Endometrium (tissue), 2 donors: ENCODE data around the gene TMEM131L.

Experiments used
- FAIRE-seq: peaks from 2 replicates; lab custom pipeline; 2012; peaks lifted over from hg19 to GRCh38; lab: Jason Lieb, UNC
- donor health status: control.
- donor health status: control.

Gene TMEM131L

DNA sequence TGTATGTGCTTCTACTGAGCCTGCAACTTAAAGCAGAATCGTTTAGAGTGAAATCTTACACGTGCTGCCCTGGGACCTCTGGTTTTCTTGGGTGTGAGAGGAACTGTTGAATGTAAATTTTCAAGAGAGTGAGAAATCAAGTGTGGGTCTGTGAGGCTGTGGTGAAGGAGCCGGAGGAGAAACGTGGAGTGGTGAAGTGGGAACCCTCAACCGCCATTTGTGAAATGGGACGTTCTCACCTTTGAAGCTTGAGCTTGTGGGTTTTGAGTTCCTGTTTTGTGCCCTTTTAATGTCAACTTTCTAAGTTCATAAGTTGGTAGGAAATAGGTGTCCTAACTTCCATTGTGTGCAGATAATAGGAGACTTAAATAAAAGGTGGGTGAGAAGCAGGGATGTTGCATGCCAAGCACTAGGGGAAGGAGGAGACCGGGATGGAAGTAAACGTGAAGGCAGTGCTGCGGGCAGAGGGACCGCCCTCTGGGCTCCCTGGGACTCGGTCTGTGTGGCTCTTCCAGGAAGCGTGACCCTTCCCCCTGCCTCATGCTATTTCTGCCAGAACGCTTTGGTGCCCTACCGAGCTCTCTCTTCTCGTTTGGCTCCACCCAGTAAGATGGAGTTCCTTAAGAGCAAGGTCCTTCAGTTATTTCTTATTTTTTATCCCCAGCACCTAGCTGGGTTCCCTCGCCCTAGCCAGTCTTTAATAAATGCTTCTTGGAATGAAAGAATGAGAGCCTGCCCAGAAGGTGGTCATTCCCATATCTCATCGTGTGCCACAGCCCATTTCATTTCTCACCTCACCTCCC, 56.0 kb downstream of the TMEM131L start:
- no peak for FAIRE-seq

DNA sequence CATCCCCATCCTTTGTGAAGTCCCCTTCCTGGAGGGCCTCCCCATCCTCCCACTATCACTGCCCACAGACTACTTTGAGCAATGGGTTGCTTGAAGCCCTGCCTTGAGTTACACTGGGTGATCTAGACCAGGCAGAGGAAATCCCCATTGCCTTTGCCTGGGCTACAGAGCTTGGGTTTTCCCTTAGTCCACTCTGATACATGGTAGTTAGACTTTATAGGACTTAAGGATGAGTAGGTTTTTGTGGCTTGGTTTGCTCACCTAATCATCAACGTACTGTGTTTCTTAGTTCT, 56.6 kb downstream of the TMEM131L start:
- no peak for FAIRE-seq

DNA sequence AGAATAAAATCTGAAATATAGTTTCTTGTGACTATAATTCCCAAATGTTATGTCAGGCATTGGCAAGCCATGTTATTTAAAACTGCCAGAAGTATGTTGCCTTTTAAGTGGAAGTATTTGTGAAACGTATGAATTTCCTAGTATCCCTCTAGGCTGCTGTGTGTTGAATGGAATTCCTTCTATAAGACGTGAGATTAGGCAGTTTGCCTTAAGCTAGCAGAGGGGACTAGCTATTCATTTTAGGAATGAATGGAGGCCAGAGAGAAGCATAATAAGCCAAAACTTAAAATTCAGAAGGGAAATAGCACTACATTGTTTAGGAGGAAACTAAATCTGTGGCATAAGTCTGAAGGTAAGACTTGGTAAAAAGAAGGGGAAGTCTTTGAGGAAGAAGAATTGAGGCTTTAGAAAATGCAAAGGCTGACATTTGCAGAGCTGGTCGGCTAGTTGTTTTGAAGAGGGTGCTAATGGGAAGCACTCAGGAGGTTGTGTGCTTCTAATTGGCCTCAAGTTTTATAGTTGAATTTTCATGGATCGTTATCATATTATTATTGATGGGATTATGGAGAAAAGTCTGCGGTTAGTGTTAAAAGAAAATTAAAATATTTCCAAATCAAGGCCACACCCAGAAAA, 57.1 kb downstream of the TMEM131L start:
- no peak for FAIRE-seq

DNA sequence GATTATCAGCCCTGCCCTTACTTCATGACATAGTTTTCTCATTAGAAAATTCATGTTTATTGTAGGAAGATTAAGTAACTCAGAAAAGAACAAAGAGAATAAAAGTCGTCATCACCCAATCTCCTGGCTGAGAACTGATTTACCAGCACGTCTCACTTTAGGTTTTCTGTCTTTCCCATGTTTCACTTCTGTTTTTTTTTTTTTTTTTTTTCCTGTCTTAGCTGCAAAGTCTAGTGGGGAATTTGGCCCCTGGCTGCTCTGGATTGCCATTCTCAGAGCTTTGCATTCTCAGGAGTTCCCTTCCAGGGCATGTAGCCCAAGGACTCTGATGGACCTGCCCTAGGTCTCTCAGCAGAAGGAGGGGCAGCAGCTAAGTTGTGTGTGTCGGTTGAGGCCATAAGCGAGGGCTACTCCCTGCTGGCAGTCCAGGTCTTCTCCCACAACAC, 57.8 kb downstream of the TMEM131L start:
- FAIRE-seq: no peak

DNA sequence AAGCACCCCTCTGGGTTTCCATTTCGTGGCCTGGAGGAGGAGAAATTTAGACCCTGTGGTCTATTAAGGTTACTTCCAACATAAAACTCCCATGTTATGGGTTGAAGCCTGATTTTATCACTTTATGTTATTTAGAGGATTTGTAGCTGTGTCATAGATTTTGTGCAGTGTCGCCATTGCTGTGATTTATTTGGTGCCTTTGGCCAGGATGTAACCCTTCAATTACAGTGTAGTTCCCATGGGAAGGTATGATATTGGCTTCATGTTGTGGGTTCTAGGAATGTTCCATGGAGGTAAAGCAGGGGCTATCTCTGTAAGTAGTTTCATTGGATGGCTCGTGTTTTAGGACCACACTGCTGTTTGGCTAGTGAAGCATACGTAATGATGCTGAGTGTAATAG, 58.5 kb downstream of the TMEM131L start:
- FAIRE-seq: no peak

DNA sequence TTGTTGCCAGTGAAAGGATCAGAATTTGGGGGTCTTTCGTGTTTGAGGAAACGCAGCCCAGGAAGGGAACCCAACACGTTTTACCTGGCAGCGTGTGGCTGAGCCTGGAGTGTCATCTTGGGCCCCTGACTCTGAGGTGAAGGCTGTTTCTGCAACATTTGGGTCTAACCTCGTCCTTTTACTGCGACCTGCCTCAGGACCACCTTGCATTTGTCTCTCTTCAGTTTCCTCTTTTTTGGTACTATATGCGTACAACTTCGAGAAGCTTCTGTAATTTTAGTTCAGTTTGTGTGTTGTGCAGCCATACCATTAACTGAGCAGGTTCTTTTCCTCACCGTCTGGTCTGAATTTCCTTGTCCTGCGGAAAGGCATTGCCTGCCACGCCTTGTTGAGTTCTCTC, 61.5 kb downstream of the TMEM131L start:
- no peak for FAIRE-seq

DNA sequence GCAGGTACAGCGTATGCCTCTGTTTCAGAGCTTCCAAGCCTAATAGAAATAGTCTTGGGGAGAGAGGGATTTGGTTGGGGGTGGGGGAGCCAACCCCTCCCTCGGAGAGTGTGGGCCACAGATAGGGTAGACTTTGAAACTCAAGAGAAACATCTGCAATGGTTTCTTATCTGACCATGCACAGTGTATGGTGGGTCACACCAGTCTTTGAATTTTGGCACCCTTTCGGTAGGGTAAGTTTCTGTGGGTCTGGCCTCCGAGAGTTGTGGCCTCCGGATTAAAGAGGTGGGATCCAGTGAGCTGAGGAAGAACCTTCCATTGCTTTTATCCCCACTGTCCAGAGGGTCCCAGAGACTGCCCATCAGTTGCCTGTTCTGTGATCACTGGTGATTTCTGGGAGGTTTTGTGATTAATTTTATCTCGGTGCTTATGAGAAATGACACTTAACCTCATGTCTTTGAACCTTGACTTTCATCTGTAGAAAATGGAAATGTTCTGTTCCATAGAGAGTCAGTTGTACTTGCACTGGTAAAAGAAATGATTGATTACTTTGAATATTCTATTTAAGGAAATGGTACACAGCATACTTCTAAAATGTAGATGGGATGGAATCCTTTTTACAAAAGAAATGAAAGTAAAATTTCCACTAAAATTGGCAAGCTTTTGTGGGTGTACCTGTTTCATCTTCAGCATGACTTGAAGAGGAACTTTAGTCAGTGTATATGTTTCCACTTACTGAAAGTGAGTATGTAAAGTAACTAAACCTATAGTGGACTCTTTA, 62.7 kb downstream of the TMEM131L start:
- FAIRE-seq: no peak

DNA sequence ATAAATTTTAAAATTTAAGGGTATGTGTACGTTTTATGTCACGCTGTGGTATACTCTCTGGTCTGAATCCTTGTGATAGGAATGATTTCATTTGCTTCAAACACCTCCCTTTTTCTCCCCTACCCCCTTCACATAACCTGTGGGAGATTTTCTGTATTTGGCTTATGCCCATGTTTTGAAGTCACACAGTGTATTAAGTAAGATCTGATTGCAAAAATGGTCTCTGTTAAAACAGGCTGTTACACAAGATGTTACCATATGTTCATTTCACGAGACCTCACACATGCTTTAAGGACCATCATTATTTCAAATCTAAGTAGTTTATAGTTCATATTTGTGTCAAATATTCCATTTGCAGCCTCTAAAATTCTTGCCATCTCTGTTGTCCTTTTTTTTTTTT, 63.5 kb downstream of the TMEM131L start:
- FAIRE-seq: no peak

DNA sequence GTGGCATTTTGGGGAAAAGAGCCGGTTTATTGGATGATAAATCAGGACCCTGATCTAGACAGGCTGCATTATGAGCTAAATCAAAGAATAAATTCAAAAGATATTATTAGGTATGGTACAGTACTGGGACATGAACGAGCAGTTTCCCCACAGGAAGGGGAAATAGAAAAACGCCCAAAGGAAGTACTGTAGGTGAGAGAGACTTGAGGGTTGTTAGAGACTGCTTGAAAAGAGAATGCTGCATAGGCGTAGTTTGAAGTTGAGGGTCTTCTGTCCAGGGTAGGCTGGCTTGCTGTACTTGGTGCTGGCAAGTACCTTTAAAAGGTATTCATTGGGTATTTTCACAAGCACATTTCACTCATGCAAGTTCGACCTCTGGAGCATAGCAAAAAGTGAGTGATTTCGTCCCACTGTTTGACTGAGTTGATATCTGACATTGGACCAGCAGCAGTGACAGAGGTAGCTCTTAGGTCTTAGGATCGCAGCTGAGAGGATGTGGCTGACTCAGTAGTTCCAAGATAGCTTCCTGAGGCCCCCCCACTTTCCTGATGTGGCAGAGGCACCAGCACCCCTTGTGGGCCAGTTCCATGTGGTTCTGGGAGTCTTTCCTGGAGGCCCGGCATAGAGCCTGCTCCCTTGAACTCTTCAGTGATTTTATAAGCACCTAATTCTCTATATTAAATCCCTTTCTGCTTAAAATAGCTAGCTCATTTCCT, 64.3 kb downstream of the TMEM131L start:
- FAIRE-seq: no peak

DNA sequence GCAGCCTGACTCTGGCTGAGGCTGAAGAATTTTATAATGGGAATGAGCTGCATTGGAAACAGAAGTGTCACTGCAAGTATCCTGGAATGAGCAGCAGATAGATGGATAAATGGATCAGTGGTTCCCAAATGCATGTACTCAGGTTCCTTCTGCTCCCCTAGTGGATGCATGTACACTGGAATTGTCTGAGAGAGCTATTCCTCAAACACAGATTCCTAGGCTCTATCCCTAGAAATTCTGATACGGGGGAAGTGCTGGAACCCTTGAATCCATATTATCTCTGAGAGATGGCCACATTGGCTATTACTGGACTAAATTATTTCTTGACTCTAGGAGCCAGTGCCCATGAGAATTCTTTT, 64.8 kb downstream of the TMEM131L start:
- FAIRE-seq: no peak

DNA sequence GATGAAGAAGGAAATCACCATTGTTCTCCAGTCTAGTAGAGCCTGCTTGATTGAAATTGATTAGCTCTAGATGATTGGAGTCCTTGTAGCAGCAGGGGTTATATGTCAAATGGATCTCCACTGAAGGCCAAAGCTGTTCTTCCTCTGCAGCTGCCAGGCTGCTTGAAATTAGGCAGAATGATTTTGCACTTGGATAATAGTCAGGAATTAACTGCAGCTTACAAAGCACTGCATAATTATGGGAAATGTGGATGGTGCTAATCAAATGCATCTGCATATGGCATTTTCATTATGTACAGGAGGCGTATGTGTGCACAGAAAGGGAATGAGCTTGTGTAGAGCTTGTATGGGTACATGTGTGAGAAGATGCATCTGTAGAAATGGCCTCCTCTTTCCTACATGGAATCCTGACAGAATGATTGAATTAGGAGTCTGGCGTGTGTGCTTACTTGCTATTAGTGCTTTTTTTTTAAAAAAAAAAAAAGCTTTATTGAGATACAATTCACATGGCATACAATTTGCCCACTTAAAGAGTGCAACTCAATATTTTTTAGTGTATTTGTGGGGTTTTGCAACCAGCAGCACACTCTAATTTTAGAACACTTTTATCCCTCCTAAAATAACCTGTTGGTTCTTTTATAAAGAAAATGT, 65.9 kb downstream of the TMEM131L start:
- no peak for FAIRE-seq

DNA sequence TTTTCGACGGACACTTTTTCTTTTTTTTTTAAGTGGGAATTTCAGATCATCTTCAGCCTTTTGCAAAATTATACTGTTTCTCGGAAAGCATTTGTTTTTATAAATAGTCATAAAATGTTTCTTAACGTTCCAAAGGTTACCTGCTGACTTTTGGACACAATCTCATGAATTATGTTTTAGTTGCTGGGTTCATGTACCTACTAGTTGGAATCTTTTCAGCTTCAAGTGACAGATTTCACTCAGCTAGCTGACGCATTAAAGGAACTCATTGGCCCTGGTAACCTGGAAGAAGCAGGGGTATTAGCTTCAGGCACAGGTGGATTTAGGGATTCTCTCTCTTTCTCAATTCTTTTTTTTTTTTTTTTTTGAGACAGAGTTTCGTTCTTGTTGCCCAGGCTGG, 66.5 kb downstream of the TMEM131L start:
- FAIRE-seq: no peak

DNA sequence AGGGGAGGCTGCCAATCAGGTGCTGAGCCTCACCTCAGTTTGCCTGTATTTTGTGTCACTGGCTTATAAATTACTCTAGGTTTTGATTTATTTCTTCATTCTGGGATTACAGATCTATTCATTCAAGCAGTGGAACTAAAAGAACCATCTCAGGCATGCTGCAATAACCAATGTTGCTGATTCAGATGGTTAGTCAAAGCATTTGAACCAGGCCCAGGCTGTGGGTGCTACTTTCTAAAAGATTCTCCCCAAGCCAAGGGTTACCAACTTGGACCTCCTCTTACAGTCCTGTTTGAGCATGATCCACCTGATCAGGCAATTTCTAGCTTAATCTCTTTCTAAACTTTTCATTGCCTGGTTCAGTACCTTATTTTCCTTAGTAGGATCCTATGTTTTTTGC, 67.2 kb downstream of the TMEM131L start:
- FAIRE-seq: no peak

DNA sequence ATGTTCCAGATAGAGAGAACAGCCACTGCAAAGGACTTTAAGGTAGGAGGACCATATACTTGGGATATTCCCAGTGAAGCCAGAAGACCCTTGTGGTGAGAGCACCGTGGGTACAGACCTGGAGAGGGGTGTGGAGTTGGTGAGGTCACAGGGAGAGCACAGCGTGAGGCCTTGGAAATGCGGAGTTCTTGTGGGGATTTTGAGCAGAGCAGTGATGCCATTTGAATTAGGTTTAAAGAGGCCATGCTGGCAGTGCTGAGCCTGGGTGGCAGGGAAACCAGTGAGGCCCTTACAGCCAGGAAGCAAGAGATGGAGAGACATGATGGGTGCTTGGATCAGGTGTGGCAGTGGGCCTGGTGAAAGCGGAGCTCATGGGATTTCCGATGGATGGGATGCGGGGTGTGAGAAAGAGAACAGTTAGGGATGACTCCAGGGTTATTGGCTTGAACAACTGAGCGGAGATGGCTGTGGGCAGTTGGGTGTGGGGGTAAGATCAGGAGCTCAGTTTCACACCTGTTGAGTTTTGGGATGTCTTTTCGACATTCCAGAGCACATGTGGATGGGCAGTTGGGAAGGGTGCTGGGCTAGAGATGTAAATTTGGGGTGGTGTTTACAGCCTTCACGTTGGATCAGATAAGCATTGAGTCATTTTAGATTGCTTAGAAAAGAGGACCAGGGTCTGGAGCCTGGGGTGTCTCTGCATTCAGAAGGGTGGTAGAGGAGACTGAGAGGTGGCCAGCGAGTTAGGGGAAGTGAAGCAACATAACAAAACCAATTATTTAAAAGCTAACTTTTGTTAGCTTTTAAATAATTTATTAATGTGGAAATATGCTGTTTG, 68.9 kb downstream of the TMEM131L start:
- FAIRE-seq: no peak

DNA sequence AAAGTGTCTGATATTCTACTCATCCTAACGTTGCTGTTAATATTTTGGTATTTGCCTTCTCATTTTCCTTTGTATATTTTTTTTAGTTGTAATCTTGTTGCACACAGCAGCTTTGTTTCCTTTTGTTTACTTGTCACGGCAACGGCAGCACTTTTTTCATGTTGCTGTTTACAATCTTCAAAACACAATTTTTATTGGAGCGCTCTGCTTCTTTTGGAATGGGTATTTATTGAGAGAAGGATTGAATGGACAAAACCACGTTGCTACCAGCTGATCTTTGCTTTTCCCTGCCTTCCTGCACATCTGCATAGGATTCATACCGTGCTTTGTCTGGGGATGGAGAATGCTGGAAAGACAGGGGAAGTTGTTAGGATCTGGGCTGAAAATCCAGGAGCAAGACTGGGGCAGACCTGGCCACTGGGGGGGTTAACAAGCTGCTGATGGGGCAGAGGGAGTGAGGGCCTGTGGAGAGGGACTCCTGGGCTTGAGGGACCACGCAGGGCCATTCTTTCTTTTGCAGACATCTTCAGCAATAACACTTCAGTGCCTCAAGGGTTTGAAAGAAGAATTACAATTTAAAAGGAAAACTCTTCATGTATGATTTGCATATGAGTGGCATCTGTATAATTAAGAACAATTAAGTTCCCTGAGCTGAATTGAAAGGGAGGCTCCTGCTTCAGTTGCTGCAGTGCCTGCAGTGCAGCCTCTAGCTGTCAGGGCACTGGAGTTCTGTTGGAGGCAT, 69.8 kb downstream of the TMEM131L start:
- no peak for FAIRE-seq

DNA sequence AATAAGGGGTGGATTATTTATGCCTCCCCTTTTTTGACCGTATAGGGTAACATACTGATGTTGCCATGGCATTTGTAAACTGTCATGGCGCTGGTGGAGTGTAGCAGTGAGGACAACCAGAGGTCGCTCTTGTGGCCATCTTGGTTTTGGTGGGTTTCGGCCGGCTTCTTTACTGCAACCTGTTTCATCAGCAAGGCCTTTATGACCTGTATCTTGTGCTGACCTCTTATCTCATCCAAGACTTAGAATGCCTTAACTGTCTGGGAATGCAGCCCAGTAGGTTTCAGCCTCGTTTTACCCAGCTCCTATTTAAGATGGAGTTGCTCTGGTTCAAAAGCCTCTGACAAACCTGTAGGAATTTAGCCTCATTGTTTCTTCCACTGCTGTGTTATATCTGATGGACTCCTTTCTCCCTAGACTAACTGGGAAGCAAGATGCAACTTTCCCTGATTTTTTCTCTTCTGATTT, 71.4 kb downstream of the TMEM131L start:
- FAIRE-seq: no peak

DNA sequence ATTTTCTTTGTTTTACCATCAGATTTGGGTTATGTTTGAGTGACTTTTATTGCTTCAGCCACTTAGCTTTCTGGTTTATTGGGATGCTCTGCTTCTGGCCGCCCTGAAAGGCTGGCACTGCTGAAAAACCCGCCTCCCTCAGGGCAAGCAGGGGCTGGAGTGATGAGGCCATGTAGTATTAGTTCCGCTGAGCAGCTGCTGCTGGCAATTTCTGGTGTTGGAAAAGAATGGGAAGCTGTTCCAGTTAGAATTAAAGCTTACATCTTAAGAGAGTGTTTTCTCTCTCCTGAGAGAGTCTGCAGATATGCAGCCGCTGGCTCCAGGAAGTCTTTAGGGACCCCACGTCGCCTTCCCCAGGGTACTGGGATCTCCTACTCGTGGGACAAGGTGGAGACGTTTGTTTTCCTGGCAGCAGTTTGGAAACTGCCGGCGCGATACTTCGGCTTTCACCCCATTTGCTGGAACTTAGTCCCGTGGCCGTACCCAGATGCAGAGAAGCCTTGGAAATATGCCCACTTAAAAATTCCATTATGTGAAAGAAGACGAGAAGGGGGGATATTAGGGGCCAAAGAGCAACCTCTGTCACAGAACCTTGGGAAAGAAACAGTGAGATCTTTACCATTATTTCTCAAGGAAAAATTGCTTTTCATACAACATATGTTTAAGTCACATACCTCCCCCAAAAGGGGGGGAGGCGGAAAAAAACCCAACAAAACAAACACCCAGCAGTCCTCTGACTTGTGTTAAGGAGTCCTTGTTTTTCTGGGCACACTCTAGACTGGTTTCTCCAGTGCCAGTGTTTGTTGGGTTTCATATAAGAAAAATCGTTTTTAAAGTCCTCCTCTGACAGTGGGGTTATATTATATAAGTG, 72.6 kb downstream of the TMEM131L start:
- no peak for FAIRE-seq

DNA sequence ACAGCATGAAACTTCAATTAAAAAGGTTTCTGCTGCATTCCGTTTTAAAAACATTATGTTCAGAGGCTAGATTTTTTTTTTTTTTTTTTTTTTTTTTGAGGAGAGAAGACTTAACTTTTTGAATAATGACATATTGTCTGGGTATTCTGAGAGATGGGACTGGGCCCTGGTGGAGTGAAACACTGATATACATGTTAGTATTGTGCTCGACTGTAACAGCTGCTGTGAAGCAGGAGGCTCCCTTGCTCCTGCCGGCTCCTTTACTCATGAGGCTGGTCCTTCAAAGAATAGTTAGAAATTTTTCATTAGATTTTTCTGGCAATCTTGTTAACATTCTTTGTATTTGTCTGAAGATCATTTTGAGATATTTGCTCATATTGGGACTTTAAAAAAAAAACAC, 73.3 kb downstream of the TMEM131L start:
- FAIRE-seq: peak; percentile 53

DNA sequence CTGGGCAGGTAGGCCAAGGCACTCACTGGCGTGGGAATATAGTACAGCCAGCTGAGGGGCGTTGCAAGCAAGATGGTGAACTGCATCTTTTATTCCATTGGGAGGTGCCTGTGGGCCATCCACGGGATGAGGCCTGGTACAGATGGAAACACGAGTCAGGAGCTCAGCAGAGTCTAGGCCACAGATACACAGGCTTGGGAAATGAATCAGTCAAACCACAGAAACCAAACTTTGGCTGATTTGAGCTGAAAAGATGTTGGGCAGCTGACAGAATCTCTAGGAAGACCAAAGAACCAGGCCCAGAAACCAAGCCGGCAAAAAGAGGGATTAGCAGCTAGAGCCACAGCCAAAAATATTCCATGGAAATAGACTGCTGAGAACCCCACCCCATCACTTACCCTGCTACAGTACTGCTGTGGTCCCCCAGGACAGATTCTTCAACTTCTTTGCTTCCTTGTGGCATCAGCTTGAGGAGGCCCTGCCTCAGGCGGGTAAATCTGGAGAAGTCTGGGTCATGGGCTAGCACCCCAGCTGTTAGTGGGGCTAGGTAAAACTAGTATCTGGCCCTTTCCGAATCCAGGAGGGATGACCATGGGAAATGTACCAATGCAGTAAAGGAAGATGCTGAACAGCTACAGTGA, 75.4 kb downstream of the TMEM131L start:
- FAIRE-seq: no peak
